ENCODE data around the gene RPN2. TPM values are rescaled to one million over a fixed set of nuclear protein-coding genes. Genes with fewer than 3 reads are reported as not detected.

Gene RPN2
- polyA plus RNA-seq, 1 donor (not counting 4 experiments of a cell fraction or from before 2014, with no cell fraction given): 220 TPM

GRCh38 chr20:37254114-37254878 is 75.2 kb downstream of the RPN2 start:
- no peaks in the 10 kb centered on the region for H3K36me3 ChIP-seq (ENCODE audit: control insufficient read depth in 2 of 2, extremely low read depth in 1 of 2, insufficient read depth in 2 of 2, low read length in 2 of 2)
- no peak overlapping the region for H3K9ac ChIP-seq (ENCODE audit: control insufficient read depth, extremely low read depth, insufficient read depth, low read length)
- peaks cover 4% of the 10 kb centered on the region for H3K4me1 ChIP-seq (ENCODE audit: control insufficient read depth, extremely low read depth, insufficient read depth, low read length)
- no peak overlapping the region for H2AFZ ChIP-seq (ENCODE audit: control insufficient read depth, low read length)
- H3K9me3 ChIP-seq (ENCODE audit: control insufficient read depth, low read depth, low read length): peaks cover 2% of the 10 kb centered on the region
- peaks cover 19% of the 10 kb centered on the region for H3K27me3 ChIP-seq (ENCODE audit: control insufficient read depth, extremely low read depth, insufficient read depth, low read length)
- H3K9me1 ChIP-seq (ENCODE audit: control insufficient read depth, extremely low read depth, insufficient read depth, low read length): no peaks in the 10 kb centered on the region
- no peak overlapping the region for H3K27ac ChIP-seq (ENCODE audit: control insufficient read depth, insufficient read depth, low read length)
- TF ChIP-seq EZH2 (IDR thresholded peaks at IDR 0.05; ENCODE audit: low read length): no peak
- TF ChIP-seq CTCF (optimal IDR thresholded peaks at IDR 0.05 in 1 of 3, IDR thresholded peaks at IDR 0.05 in 1 of 3, conservative IDR thresholded peaks at IDR 0.05 in 1 of 3; ENCODE audit: extremely low read depth in 1 of 3, insufficient read depth in 2 of 3, low read length in 3 of 3): no peak
- FAIRE-seq: no peak
- no peak for DNase-seq (ENCODE audit: low read depth, low spot score)
- no peaks in the 10 kb centered on the region for H4K20me1 ChIP-seq (ENCODE audit: control insufficient read depth, extremely low read depth, insufficient read depth, low read length)
- no peaks in the 10 kb centered on the region for H3K79me2 ChIP-seq (ENCODE audit: control insufficient read depth, insufficient read depth, low read length)
- dilution Hi-C loops (cut with MboI; ENCODE audit: extremely low pct_ligation_motif_present, low sequenced_read_pairs): loop anchor here (25.0 kb wide), 1 partner anchor 233 kb away; no protein-coding TSS in a partner anchor
- no peak overlapping the region for H3K4me2 ChIP-seq (ENCODE audit: control insufficient read depth, extremely low read depth, insufficient read depth, low read depth, low read length)
- H3K4me3 ChIP-seq (ENCODE audit: control insufficient read depth in 2 of 3, extremely low read depth in 1 of 3, insufficient read depth in 2 of 3, low read depth in 1 of 3, low read length in 3 of 3): no peak overlapping the region

GRCh38 chr20:37256286-37256685 is 77.2 kb downstream of the RPN2 start:
- Histone ChIP-seq H3K27ac (ENCODE audit: control insufficient read depth, insufficient read depth, low read length) (no peak overlapping the region), H2AFZ (ENCODE audit: control insufficient read depth, low read length) (no peak overlapping the region), H3K79me2 (ENCODE audit: control insufficient read depth, insufficient read depth, low read length) (no peaks in the 10 kb centered on the region), H3K4me2 (ENCODE audit: control insufficient read depth, extremely low read depth, insufficient read depth, low read depth, low read length) (no peak overlapping the region), H3K4me1 (ENCODE audit: control insufficient read depth, extremely low read depth, insufficient read depth, low read length) (peaks cover 4% of the 10 kb centered on the region), H4K20me1 (ENCODE audit: control insufficient read depth, extremely low read depth, insufficient read depth, low read length) (no peaks in the 10 kb centered on the region), H3K9ac (ENCODE audit: control insufficient read depth, extremely low read depth, insufficient read depth, low read length) (no peak overlapping the region), H3K4me3 (ENCODE audit: control insufficient read depth in 2 of 3, extremely low read depth in 1 of 3, insufficient read depth in 2 of 3, low read depth in 1 of 3, low read length in 3 of 3) (no peak overlapping the region), H3K27me3 (ENCODE audit: control insufficient read depth, extremely low read depth, insufficient read depth, low read length) (peaks cover 35% of the 10 kb centered on the region), H3K36me3 (ENCODE audit: control insufficient read depth in 2 of 2, extremely low read depth in 1 of 2, insufficient read depth in 2 of 2, low read length in 2 of 2) (no peaks in the 10 kb centered on the region), H3K9me1 (ENCODE audit: control insufficient read depth, extremely low read depth, insufficient read depth, low read length) (no peaks in the 10 kb centered on the region), H3K9me3 (ENCODE audit: control insufficient read depth, low read depth, low read length) (peaks cover 2% of the 10 kb centered on the region)
- no peak for FAIRE-seq
- dilution Hi-C loops (cut with MboI; ENCODE audit: extremely low pct_ligation_motif_present, low sequenced_read_pairs): loop anchor here (5.0 to 25.0 kb wide), 2 partner anchors 54 to 231 kb away; no protein-coding TSS in a partner anchor
- DNase-seq (ENCODE audit: low read depth, low spot score): no peak
- TF ChIP-seq EZH2 (IDR thresholded peaks at IDR 0.05; ENCODE audit: low read length) (no peak), CTCF (optimal IDR thresholded peaks at IDR 0.05 in 1 of 3, IDR thresholded peaks at IDR 0.05 in 1 of 3, conservative IDR thresholded peaks at IDR 0.05 in 1 of 3; ENCODE audit: extremely low read depth in 1 of 3, insufficient read depth in 2 of 3, low read length in 3 of 3) (no peak)

Measured in keratinocyte (primary cell).